HepG2 (cell line): ENCODE data around the gene SKP1. TPM values are rescaled to one million over a fixed set of nuclear protein-coding genes. Genes with fewer than 3 reads are reported as not detected.

Experiments
- KDM5B ChIP-seq: sonication (generic); formaldehyde crosslinking; IDR thresholded peaks from 2 replicates; pipeline ENCODE4 v1.4.0; 2020; ENCODE audit warnings: missing genetic modification reagents, mild to moderate bottlenecking, borderline replicate concordance
- MTA1 ChIP-seq: sonication (generic); formaldehyde crosslinking; IDR thresholded peaks from 2 replicates; pipeline ENCODE4 v1.4.0; 2020; ENCODE audit warnings: missing genetic modification reagents, mild to moderate bottlenecking, borderline replicate concordance
- SMC3 ChIP-seq: IDR thresholded peaks from 2 replicates; pipeline ENCODE4 v1.6.1; 2011; ENCODE audit warnings: low read length, improper control_type of control experiment
- TCF7 ChIP-seq: sonication (generic); IDR thresholded peaks from 2 replicates; pipeline ENCODE4 v1.6.1; 2016; ENCODE audit warnings: antibody characterized with exemption, low read depth
- YY1 ChIP-seq: IDR thresholded peaks from 2 replicates; pipeline ENCODE4 v1.6.1; 2011; ENCODE audit warnings: low read length, low read depth, moderate library complexity, mild to moderate bottlenecking; ENCODE audit not compliant: insufficient read depth, insufficient replicate concordance
- ZNF138 ChIP-seq: sonication (generic); formaldehyde crosslinking; IDR thresholded peaks from 2 replicates; pipeline ENCODE4 v1.5.0; 2020; ENCODE audit warnings: mild to moderate bottlenecking, low read depth, missing genetic modification reagents
- ZNF547 ChIP-seq: sonication (generic); formaldehyde crosslinking; IDR thresholded peaks from 2 replicates; pipeline ENCODE4 v1.5.1; 2020; ENCODE audit warnings: mild to moderate bottlenecking, missing genetic modification reagents
- polyA plus RNA-seq, 8 experiments: library from polyadenylated mRNA; depleted of rRNA in 3 of 8; stranded (reverse) in 7 of 8; unstranded in 1 of 8; fragments of >200 nt; fragmentation: Illumina TruSeq in 4 of 8; extraction: Trizol in 4 of 8; gene quantifications; 2 replicates each; pipeline versions ENCODE4 v1.2.1 to v1.2.3, GENCODE V29; 2011 to 2016; ENCODE audit warnings: low read depth in 4 of 8, missing spikeins in 1 of 8, mixed read lengths in 1 of 8; ENCODE audit not compliant: insufficient read depth in 1 of 8
- total RNA-seq, 5 experiments: library from RNA; depleted of rRNA; stranded (reverse); fragments of >200 nt; fragmentation: Illumina TruSeq; extraction: Trizol; gene quantifications; 2 replicates each; pipeline ENCODE4 v1.2.3, GENCODE V29; 2016; ENCODE audit warnings: low read depth in 1 of 5
- TF ChIP-seq, protein P1 (sequence below): sonication (generic); formaldehyde crosslinking; IDR thresholded peaks from 2 replicates; pipeline ENCODE4 v1.5.0; 2020; ENCODE audit warnings: mild to moderate bottlenecking, missing genetic modification reagents
- TF ChIP-seq, protein P2 (sequence below): sonication (generic); formaldehyde crosslinking; IDR thresholded peaks from 2 replicates; pipeline ENCODE4; 2020; ENCODE audit warnings: missing genetic modification reagents, mild to moderate bottlenecking, borderline replicate concordance
- TF ChIP-seq, protein P3 (sequence below), 2 experiments: sonication (generic) in 1 of 2; formaldehyde crosslinking in 1 of 2; IDR thresholded peaks; 2 replicates each; pipeline versions ENCODE4 v1.5.1 to v1.6.1; 2011 to 2020; ENCODE audit warnings: borderline replicate concordance in 1 of 2, low read depth in 1 of 2, low read length in 1 of 2, mild to moderate bottlenecking in 1 of 2, missing genetic modification reagents in 1 of 2, moderate library complexity in 1 of 2
- TF ChIP-seq, protein P4 (sequence below): sonication (generic); formaldehyde crosslinking; IDR thresholded peaks from 2 replicates; pipeline ENCODE4 v1.4.0; 2020; ENCODE audit warnings: missing genetic modification reagents
- TF ChIP-seq, protein P5 (sequence below): sonication (generic); formaldehyde crosslinking; IDR thresholded peaks from 2 replicates; pipeline ENCODE4 v1.4.0; 2020; ENCODE audit warnings: missing genetic modification reagents, borderline replicate concordance

Gene SKP1
- total and polyA plus RNA-seq, 2 of the 13 experiments (the other 11 are each of a cell fraction or from before 2014, with no cell fraction given): 134 to 340 TPM

DNA sequence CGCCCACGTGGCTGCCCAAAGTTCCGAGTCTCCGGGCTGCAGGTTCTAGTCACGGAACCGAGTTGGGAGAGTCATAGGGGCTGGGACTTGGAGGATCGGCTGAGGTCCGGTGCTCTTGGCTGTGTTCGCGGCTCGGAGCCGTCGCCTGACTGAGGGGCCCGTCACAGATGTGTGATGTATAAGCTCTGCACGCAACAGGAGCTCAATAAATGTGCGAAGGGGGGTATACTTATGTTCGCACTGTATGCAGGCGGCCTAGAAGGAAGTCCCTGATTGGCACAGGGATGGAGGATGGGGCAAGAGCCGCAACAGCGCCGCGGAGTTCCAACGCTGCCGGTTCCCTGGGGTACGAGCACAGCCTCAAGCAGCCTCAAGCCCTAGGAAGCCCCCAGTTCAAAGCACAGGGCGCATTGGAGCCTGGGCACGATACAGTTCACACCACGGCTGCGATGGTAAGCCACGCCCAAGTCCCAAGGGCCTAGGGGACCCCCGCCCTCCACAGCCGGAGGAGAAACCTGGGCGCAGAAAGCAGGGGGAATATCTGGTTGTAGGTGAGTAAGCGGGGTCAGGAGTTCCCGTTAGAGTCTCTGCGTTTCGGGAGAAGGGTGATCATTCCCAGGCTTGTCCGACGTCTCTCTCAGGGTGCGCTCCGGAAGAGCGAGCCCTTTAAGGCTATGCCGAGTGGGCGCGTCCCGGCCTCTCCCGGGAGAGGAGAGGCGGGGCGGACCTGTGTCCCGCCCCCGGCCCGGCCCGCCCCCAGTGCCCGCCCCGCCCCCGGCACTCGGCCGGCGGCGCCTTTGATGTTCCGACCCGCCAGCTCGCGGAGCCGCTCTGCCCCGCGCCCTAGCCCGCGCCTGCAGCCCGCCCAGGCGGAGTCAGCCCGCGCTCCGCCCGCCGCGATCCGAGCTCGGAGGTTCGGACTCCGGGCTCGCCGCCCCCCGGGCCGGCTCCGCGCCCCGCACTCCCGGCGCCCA, 62.6 kb downstream of the SKP1 start, which contains the start of gene TCF7 (continued):
- TF ChIP-seq ZNF138 (CRISPR knock-in tag): no peak
- no peak for TF ChIP-seq SMC3
- TF ChIP-seq, protein P1, sequence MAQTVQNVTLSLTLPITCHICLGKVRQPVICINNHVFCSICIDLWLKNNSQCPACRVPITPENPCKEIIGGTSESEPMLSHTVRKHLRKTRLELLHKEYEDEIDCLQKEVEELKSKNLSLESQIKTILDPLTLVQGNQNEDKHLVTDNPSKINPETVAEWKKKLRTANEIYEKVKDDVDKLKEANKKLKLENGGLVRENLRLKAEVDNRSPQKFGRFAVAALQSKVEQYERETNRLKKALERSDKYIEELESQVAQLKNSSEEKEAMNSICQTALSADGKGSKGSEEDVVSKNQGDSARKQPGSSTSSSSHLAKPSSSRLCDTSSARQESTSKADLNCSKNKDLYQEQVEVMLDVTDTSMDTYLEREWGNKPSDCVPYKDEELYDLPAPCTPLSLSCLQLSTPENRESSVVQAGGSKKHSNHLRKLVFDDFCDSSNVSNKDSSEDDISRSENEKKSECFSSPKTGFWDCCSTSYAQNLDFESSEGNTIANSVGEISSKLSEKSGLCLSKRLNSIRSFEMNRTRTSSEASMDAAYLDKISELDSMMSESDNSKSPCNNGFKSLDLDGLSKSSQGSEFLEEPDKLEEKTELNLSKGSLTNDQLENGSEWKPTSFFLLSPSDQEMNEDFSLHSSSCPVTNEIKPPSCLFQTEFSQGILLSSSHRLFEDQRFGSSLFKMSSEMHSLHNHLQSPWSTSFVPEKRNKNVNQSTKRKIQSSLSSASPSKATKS (CRISPR knock-in tag): 0 out of 2 replicates have a peak, but pooled peaks have one; percentile 61
- TF ChIP-seq, protein P2, sequence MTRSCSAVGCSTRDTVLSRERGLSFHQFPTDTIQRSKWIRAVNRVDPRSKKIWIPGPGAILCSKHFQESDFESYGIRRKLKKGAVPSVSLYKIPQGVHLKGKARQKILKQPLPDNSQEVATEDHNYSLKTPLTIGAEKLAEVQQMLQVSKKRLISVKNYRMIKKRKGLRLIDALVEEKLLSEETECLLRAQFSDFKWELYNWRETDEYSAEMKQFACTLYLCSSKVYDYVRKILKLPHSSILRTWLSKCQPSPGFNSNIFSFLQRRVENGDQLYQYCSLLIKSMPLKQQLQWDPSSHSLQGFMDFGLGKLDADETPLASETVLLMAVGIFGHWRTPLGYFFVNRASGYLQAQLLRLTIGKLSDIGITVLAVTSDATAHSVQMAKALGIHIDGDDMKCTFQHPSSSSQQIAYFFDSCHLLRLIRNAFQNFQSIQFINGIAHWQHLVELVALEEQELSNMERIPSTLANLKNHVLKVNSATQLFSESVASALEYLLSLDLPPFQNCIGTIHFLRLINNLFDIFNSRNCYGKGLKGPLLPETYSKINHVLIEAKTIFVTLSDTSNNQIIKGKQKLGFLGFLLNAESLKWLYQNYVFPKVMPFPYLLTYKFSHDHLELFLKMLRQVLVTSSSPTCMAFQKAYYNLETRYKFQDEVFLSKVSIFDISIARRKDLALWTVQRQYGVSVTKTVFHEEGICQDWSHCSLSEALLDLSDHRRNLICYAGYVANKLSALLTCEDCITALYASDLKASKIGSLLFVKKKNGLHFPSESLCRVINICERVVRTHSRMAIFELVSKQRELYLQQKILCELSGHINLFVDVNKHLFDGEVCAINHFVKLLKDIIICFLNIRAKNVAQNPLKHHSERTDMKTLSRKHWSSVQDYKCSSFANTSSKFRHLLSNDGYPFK (CRISPR knock-in tag): peak; percentile 41; the same call in 1 of the 2 replicates
- TF ChIP-seq YY1: peak; percentile 19
- TF ChIP-seq KDM5B (CRISPR knock-in tag): peak; percentile 51; the same call in 1 of the 2 replicates
- no peak for TF ChIP-seq MTA1 (CRISPR knock-in tag)
- TF ChIP-seq, protein P3, sequence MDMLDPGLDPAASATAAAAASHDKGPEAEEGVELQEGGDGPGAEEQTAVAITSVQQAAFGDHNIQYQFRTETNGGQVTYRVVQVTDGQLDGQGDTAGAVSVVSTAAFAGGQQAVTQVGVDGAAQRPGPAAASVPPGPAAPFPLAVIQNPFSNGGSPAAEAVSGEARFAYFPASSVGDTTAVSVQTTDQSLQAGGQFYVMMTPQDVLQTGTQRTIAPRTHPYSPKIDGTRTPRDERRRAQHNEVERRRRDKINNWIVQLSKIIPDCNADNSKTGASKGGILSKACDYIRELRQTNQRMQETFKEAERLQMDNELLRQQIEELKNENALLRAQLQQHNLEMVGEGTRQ (IDR thresholded peaks at IDR 0.05; ENCODE audit: low read depth, low read length): no peak
- TF ChIP-seq, protein P3 (CRISPR knock-in tag; IDR thresholded peaks at IDR 0.05; ENCODE audit: borderline replicate concordance): peak; percentile 61; the same call in 1 of the 2 replicates
- 0 out of 2 replicates have a peak, but pooled peaks have one; percentile 4 for TF ChIP-seq ZNF547
- TF ChIP-seq, protein P4, sequence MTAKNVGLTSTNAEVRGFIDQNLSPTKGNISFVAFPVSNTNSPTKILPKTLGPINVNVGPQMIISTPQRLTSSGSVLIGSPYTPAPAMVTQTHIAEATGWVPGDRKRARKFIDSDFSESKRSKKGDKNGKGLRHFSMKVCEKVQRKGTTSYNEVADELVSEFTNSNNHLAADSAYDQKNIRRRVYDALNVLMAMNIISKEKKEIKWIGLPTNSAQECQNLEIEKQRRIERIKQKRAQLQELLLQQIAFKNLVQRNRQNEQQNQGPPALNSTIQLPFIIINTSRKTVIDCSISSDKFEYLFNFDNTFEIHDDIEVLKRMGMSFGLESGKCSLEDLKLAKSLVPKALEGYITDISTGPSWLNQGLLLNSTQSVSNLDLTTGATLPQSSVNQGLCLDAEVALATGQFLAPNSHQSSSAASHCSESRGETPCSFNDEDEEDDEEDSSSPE: peak; percentile 59
- TF ChIP-seq, protein P5, sequence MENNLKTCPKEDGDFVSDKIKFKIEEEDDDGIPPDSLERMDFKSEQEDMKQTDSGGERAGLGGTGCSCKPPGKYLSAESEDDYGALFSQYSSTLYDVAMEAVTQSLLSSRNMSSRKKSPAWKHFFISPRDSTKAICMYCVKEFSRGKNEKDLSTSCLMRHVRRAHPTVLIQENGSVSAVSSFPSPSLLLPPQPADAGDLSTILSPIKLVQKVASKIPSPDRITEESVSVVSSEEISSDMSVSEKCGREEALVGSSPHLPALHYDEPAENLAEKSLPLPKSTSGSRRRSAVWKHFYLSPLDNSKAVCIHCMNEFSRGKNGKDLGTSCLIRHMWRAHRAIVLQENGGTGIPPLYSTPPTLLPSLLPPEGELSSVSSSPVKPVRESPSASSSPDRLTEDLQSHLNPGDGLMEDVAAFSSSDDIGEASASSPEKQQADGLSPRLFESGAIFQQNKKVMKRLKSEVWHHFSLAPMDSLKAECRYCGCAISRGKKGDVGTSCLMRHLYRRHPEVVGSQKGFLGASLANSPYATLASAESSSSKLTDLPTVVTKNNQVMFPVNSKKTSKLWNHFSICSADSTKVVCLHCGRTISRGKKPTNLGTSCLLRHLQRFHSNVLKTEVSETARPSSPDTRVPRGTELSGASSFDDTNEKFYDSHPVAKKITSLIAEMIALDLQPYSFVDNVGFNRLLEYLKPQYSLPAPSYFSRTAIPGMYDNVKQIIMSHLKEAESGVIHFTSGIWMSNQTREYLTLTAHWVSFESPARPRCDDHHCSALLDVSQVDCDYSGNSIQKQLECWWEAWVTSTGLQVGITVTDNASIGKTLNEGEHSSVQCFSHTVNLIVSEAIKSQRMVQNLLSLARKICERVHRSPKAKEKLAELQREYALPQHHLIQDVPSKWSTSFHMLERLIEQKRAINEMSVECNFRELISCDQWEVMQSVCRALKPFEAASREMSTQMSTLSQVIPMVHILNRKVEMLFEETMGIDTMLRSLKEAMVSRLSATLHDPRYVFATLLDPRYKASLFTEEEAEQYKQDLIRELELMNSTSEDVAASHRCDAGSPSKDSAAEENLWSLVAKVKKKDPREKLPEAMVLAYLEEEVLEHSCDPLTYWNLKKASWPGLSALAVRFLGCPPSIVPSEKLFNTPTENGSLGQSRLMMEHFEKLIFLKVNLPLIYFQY (CRISPR knock-in tag): peak; percentile 72; the same call in 1 of the 2 replicates
- TF ChIP-seq TCF7: peak; percentile 79; the same call in 1 of the 2 replicates
